K562 (cell line): ENCODE data around the gene RNF126. TPM values are rescaled to one million over a fixed set of nuclear protein-coding genes. Genes with fewer than 3 reads are reported as not detected.

Source experiments
- ATAC-seq: fragments of 200-7000 bp; cut with Tn5 transposase; 3 replicates; pipeline ENCODE4 v1.9.1; 2020; ENCODE audit warnings: moderate library complexity
- BruUV-seq: library from RNA; stranded (reverse); fragments of 400-500 nt; replicated peaks from 2 replicates; lab custom pipeline; 2021; lab: Mats Ljungman, UMichigan
- CTCF ChIA-PET: fragments of 300-600 bp; formaldehyde crosslinking; extraction: SDS; loops from one replicate; lab custom pipeline; 2021; ENCODE audit warnings: low intra/inter-chr PET ratio; lab: Yijun Ruan, JAX
- POLR2A ChIA-PET: fragments of 300-600, 350-650 bp; sonication (Branson Sonifier 250); formaldehyde crosslinking; extraction: SDS; loops from one replicate; lab custom pipeline; 2021; ENCODE audit warnings: antibody characterized with exemption, inconsistent platforms; lab: Yijun Ruan, JAX
- DNase-seq, 4 experiments: peaks; one replicate each; pipeline versions ENCODE4 v3.0.0 to v3.0.0-alpha.2; 2011 to 2018; ENCODE audit warnings: low spot score in 3 of 4, mixed read lengths in 3 of 4; ENCODE audit errors: extremely low read depth in 1 of 4
- FAIRE-seq: peaks from 2 replicates; lab custom pipeline; 2011; peaks lifted over from hg19 to GRCh38; lab: Jason Lieb, UNC
- H2AFZ ChIP-seq: 2 replicates; pipeline ENCODE4 v1.6.0; 2011; ENCODE audit warnings: low read depth, low read length, control low read depth, inconsistent platforms
- H3K27ac ChIP-seq: fragments of 200-600 bp; 3 replicates; pipeline ENCODE4 v1.8.0; 2011; ENCODE audit warnings: low read depth, mild to moderate bottlenecking, control low read depth, inconsistent platforms, low read length, moderate library complexity, mixed read lengths; ENCODE audit errors: extremely low read depth
- H3K27me3 ChIP-seq, 2 experiments: fragments of 300-600 bp in 1 of 2; 2 replicates in 1 of 2; 3 replicates in 1 of 2; pipeline versions ENCODE4 v1.6.0 to v1.8.0; 2011; ENCODE audit warnings: inconsistent platforms in 2 of 2, low read length in 2 of 2, mild to moderate bottlenecking in 1 of 2, mixed read lengths in 1 of 2, moderate library complexity in 1 of 2; ENCODE audit not compliant: control insufficient read depth in 2 of 2, insufficient read depth in 2 of 2
- H3K36me3 ChIP-seq: fragments of 300-600 bp; 3 replicates; pipeline ENCODE4 v1.8.0; 2011; ENCODE audit warnings: mild to moderate bottlenecking, low read length, inconsistent platforms; ENCODE audit not compliant: control insufficient read depth, insufficient read depth
- H3K4me1 ChIP-seq, 2 experiments: fragments of 200-600 bp in 1 of 2; replicated peaks in 1 of 2; 2 replicates in 1 of 2; 3 replicates in 1 of 2; pipeline versions ENCODE4 v1.5.1 to v1.8.0; 2011; ENCODE audit warnings: inconsistent platforms in 2 of 2, low read length in 2 of 2, mild to moderate bottlenecking in 1 of 2, mixed read lengths in 1 of 2, moderate library complexity in 1 of 2; ENCODE audit not compliant: control insufficient read depth in 2 of 2, insufficient read depth in 2 of 2
- H3K4me2 ChIP-seq: 2 replicates; pipeline ENCODE4 v1.6.1; 2011; ENCODE audit warnings: low read length, control low read depth, inconsistent platforms, mixed read lengths; ENCODE audit not compliant: insufficient read depth
- H3K4me3 ChIP-seq: fragments of 200-600 bp; sonication (generic), shearing (Covaris generic); 2 replicates; pipeline ENCODE4 v1.5.1; 2016; ENCODE audit warnings: control low read depth, inconsistent platforms
- H3K79me2 ChIP-seq: fragments of 200-600 bp; 3 replicates; pipeline ENCODE4 v1.8.0; 2011; ENCODE audit warnings: low read length, inconsistent platforms; ENCODE audit not compliant: control insufficient read depth, insufficient read depth
- H3K9ac ChIP-seq, 2 experiments: 2 replicates each; pipeline versions ENCODE4 v1.6.0 to v1.6.1; 2011; ENCODE audit warnings: low read depth in 2 of 2, low read length in 2 of 2, control low read depth in 1 of 2, inconsistent platforms in 1 of 2, mild to moderate bottlenecking in 1 of 2, mixed read lengths in 1 of 2; ENCODE audit not compliant: insufficient read depth in 1 of 2
- H3K9me1 ChIP-seq: one replicate; pipeline ENCODE4 v1.6.0; 2011; ENCODE audit warnings: inconsistent platforms, mild to moderate bottlenecking, low read length, moderate library complexity; ENCODE audit not compliant: control insufficient read depth, insufficient read depth
- H3K9me3 ChIP-seq: replicated peaks from 2 replicates; pipeline ENCODE4 v1.5.1; 2011; ENCODE audit warnings: low read depth, low read length, inconsistent platforms; ENCODE audit not compliant: control insufficient read depth, insufficient read depth
- H4K20me1 ChIP-seq: replicated peaks from 2 replicates; pipeline ENCODE4 v1.6.1; 2011; ENCODE audit warnings: low read length, inconsistent platforms, mixed read lengths; ENCODE audit not compliant: control insufficient read depth, insufficient read depth
- POLR2G ChIP-seq: fragments of 200-400 bp; formaldehyde crosslinking; IDR thresholded peaks from 2 replicates; pipeline ENCODE4 v1.6.1; 2017; ENCODE audit warnings: low read depth, mild to moderate bottlenecking, antibody characterized with exemption, low read length, moderate library complexity
- USF1 ChIP-seq: sonication (generic); formaldehyde crosslinking; IDR thresholded peaks from 2 replicates; pipeline ENCODE4 v1.9.0; 2022; ENCODE audit warnings: mild to moderate bottlenecking, missing genetic modification reagents
- ZNF76 ChIP-seq: fragments of 250-450 bp; sonication (Bioruptor Pico); IDR thresholded peaks from 2 replicates; pipeline ENCODE4 v1.4.0; 2020; ENCODE audit warnings: mild to moderate bottlenecking, moderate library complexity, borderline replicate concordance
- WGBS: fragments of 100-300 bp; shearing (Covaris generic); methylation state at CpG from one replicate; pipeline ENCODE4 v1.1.6; 2016; ENCODE audit warnings: low coverage, mixed read lengths; ENCODE audit not compliant: insufficient coverage; ENCODE audit errors: missing lambda C conversion rate; 5-methylcytosine and 5-hydroxymethylcytosine counted together
- in situ Hi-C: fragments of 300-500 bp; cut with MboI; formaldehyde crosslinking; loops from 4 replicates; pipeline ENCODE4 v1.15.0; 2018; ENCODE audit warnings: inconsistent platforms, mixed read lengths
- intact Hi-C: fragments of 100-400 bp; cut with micrococcal nuclease; formaldehyde crosslinking; loops from 2 replicates; pipeline ENCODE4 v1.14.2; 2022
- polyA plus RNA-seq, 8 experiments: library from polyadenylated mRNA; depleted of rRNA in 4 of 8; stranded (reverse) in 5 of 8; unstranded in 3 of 8; fragments of >200 nt; fragmentation: Nextera tagmentation in 2 of 8; fragmentation: Illumina TruSeq in 1 of 8; extraction: Ambion mirVana in 2 of 8; extraction: Trizol in 1 of 8; gene quantifications; 2 replicates each; pipeline versions ENCODE4 v1.2.1 to v1.2.3, GENCODE V29; 2011 to 2014; ENCODE audit warnings: inconsistent platforms in 1 of 8, missing spikeins in 1 of 8
- total RNA-seq, 7 experiments: library from RNA; depleted of rRNA in 6 of 7; stranded (reverse); fragments of >200 nt in 6 of 7; fragmentation: Illumina TruSeq in 2 of 7; extraction: Trizol in 2 of 7; gene quantifications; 2 replicates each; pipeline versions ENCODE4 v1.2.1 to v1.2.3, GENCODE V29; 2011 to 2021; ENCODE audit warnings: low replicate concordance in 1 of 7
- TF ChIP-seq, protein P1 (sequence below): sonication (generic); formaldehyde crosslinking; IDR thresholded peaks from 2 replicates; pipeline ENCODE4 v1.8.1; 2022; ENCODE audit warnings: missing genetic modification reagents

RNF126 gene
- total and polyA plus RNA-seq, 9 of the 15 experiments (the other 6 are each of a cell fraction or from before 2014, with no cell fraction given), result 0.27 to 101 (median 12.3) TPM

GRCh38 chr19:623974-624373 is 39.0 kb downstream of the RNF126 start (continued):
- TF ChIP-seq USF1 (CRISPR knock-in tag), result no peak

DNA sequence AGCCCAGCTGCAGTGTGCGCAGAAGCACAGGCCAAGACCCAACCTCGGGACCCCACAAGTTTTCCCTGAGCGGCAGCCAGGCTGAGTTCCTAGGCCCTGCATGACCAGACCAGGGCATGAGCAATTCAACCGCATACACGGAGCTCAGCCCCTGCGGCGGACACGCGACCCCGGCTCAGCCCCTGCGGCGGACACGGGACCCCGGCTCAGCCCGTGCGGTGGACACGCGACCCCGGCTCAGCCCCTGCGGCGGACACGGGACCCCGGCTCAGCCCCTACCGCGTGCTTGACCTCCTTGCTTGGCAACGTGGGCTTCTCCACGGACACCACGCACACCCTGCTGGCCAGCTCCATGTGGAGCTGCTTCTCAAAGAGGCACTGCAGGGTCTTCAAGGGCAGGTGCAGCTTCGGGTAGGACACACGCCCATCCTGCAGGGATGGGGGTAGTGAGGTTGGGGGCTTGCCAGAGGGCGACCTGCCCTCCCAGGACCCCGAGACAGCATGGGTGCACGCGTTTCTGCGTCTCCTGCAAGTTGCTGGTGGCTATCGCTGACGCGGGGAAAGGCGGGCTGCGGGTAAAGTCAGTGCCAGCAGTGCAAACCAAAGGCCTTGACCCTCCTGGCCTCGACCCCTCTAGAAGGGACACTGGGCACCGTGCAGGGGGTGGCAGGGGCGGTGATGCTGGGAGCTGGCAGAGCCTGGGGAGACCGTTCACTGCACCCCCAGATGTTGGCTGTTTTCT is 39.7 kb downstream of the RNF126 start:
- Histone ChIP-seq H3K79me2 (peaks cover 6% of the 10 kb centered on the region; the same call in 1 of the 3 replicates), H3K27me3 (no peaks in the 10 kb centered on the region), H3K27ac (no peak overlapping the region), H3K9me3 (no peaks in the 10 kb centered on the region; the same call in 1 of the 2 replicates), H3K4me1 (peaks cover 0 to 19% of the 10 kb centered on the region in 2 experiments; a peak in 1 of 5 replicates), H3K4me2 (no peak overlapping the region), H3K9ac (no peak overlapping the region; a peak in 1 of 4 replicates), H2AFZ (no peak overlapping the region), H4K20me1 (no peaks in the 10 kb centered on the region), H3K4me3 (no peak overlapping the region), H3K36me3 (peaks cover 80% of the 10 kb centered on the region; the same call in 2 of the 3 replicates), H3K9me1 (no peaks in the 10 kb centered on the region)
- CTCF ChIA-PET, result no interaction called here
- ATAC-seq (no peak), FAIRE-seq (no peak), DNase-seq (no peak)
- no TSS peak for BruUV-seq
- intact Hi-C loops (no loop called here), in situ Hi-C loops (no loop called here)
- TF ChIP-seq ZNF76 (no peak), POLR2G (peak; percentile 64)
- TF ChIP-seq, protein P1, sequence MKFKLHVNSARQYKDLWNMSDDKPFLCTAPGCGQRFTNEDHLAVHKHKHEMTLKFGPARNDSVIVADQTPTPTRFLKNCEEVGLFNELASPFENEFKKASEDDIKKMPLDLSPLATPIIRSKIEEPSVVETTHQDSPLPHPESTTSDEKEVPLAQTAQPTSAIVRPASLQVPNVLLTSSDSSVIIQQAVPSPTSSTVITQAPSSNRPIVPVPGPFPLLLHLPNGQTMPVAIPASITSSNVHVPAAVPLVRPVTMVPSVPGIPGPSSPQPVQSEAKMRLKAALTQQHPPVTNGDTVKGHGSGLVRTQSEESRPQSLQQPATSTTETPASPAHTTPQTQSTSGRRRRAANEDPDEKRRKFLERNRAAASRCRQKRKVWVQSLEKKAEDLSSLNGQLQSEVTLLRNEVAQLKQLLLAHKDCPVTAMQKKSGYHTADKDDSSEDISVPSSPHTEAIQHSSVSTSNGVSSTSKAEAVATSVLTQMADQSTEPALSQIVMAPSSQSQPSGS (CRISPR knock-in tag), result no peak
- 93% methylated on average over 23 of the region's 44 CpGs for WGBS
- POLR2A ChIA-PET, result no interaction called here
